ENCODE data around the gene CTDNEP1.

GRCh38 chr17:7228920-7229319 lies 22.6 kb downstream of the CTDNEP1 start:
- TF ChIP-seq POLR2AphosphoS5 (IDR thresholded peaks at IDR 0.05): no peak
- TF ChIP-seq CTCF (IDR thresholded peaks at IDR 0.05): no peak
- no peak for TF ChIP-seq POLR2A (IDR thresholded peaks at IDR 0.05)
- TF ChIP-seq EP300 (IDR thresholded peaks at IDR 0.05): no peak
